ENCODE results near the gene AUTS2.

Gene AUTS2

DNA sequence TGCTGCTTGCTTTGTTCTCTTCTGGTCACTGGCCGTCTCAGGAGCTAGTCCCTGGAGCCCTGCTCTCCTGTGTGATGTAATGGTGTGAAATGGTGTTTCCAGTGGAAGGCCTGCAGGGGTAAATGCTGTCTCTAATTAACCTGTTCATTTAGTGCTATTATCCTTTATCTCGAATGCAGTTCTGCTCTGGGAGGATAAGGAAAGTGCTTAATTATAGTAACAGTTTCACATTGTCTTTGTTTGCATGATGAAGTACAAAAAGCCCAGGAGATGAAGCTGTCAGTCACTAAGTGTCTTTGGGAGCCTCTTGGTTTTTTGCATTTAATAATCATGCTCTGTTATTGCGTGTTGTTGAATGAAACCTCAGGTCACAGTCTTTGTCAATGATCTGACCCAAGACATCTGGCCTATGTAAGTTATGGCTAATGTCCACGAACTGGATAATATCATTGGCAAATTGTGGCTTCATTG lies 778.3 kb downstream of the AUTS2 start:
- DNase-seq = no peak

DNA sequence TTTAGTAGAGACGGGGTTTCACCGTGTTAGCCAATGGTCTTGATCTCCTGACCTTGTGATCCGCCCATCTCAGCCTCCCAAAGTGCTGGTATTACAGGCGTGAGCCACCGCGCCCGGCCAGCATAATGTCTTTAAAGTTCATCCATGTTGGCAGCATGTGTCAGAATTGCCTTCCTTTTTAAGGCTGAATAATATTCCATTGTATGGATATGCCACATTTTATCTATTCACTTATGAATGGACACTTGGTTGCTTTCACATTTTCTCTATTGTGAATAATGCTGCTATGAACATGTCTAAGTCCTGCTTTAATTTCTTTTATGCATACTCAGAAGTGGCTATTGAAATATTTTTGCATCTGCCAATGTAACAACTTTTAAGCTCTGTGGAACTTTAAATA lies 779.7 kb downstream of the AUTS2 start:
- no peak for DNase-seq

DNA sequence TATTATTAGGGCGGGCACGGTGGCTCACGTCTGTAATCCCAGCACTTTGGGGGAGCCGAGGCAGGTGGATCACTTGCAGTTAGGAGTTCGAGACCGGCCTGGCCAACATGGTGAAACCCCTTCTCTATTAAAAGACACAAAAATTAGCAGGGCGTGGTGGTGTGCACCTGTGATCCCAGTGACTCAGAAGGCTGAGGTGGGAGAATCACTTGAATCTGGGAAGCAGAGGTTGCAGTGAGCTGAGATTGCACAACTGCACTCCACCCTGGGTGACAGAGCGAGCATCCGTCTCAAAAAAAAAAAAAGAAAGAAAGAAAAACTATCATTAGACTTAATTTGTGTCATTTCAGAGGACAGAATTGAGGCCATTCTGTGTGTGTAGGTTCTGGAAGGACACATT lies 780.9 kb downstream of the AUTS2 start:
- DNase-seq = no peak

DNA sequence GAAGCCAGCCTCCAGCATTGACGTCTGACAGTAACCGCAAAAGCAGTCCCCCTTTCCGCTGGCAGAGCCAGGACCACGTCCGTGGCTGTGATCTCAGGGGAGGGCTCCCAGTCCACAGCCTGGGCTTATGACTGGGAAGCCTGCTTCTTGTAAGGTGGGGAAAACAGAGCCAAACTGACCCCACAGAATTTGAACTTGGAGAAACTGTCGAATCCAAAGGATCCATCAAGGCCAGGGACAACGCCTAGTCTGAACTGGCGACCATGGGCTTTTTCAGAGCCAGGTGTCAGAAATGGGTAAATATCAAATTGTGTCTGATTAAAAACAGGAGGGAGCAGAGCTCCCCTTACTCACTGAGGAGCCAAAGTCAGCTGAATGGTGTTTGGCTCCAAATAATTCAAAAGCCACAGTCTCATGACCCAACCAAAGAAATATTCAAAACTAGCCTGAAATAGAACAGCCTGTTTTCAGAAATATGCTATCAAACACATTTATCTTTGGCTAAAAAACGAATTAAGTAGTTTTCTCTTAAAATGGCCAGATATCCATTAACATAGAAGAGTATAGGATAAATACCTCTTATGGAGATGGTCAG lies 782.2 kb downstream of the AUTS2 start:
- no peak for DNase-seq

DNA sequence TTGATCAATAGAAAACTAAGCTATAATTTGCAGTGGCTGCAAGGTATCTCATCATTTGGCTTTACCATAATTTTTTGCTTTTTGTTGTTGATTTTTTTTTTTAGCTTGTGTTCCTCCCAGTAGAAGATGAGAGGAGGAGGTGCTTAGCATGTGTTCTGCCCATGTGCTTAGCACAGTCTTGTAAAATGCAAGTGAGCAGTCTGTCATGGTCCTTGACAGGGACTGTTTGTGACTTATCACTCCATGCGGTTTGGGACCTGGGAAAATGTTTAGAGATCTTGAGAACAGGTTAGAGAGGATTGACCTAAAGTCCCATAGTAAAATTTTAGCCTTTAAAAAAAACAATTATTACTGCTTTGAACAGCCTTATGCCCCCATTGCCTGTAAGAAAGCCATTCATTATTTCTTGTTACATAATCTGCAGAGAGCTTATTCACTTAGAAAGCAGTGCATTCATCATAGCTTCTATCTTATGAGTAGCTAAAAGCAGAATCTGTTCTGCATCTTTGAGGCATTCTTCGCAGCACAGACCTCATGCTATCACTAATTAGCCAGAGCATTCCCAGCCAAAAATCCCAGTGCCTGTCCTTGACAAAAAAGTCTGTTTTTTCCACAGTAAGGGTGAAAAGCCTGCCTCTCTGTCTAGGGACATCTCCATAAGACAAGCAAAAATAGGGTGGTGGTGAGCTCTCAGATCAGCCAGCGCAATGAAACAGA lies 784.9 kb downstream of the AUTS2 start:
- no peak for DNase-seq

DNA sequence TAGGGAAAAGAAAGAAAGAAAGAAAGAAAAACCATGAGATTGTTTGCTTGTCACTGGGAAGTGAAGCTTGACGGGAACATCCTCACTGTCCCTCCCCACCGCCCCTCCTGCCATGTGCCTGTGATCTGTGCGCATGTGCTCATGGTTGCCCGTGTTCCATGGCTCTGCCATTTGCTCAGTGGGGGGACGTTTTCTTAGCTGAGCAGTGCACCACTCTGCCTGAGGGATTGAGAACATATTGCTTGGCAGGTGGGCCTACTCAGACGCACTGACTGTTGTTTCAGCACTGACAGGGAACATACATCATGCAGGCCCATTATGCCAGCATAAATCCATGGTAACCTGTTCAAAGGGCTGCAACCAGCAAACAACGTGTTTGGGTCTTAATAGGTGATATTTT lies 785.7 kb downstream of the AUTS2 start:
- DNase-seq = no peak

DNA sequence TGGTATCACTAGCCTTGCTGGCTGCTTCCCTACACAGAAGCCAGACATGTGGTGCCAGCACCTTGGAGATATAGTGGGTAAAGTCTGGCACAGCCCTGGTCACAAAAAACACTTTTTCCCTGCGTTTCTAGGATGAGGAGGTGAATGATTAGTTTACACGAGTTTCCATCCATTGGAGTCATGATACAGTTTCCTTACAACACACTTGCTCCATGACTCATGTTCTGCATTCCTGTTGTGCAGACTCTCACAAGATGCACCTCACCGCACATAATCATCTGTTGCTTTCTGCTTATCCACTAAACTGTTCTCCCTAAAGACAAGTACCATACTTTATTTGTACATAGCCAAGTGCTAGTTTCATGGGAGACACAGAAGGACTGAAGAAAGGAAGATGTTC lies 786.6 kb downstream of the AUTS2 start:
- DNase-seq = no peak

DNA sequence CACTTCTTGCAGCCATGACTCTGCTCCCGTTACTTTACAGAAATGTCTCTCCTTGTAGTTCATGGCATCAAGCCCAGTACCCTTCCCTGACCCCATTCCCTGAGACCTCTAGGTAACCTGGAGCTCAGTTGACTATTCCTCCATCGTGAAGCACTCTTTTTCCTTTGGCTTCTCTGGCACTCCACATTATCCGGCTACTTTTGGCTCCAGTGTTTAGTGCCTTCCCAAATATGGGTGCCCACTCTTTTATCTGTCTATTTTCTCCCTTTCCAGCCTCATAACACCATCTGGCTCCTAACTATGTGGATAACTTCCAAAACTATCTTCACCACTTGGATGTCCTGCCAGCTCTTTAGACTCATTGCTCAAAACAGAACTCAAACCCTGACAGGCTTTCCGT lies 788.9 kb downstream of the AUTS2 start:
- DNase-seq = no peak

DNA sequence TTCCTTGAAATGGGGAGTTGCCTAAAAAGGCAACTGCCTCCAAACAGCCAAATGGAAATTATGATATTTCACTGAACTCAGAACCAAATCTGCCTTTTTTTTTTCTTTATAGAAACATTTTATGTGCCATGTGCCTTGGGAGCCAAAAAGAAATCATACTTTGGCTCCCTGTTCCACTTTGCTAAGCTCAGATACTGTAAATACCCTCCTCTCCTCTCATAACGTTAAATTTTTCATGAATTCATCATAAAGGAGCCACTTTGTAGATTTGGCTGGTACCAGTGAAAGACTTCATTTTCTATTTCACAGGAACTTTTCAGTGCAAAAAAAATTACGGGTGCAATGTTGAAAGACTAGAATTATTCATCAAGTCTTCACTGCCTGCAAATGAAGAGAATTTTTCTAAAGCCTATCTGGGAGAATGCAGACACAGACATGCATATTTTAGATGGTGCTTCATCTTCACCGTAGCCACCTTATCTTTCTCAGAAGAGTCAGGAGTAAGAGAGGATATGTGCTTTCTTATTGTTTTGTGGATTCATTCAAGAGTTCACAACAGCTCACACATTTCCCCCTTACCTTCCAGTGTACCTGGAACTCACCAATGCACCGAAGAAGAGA lies 791.4 kb downstream of the AUTS2 start:
- no peak for DNase-seq

DNA sequence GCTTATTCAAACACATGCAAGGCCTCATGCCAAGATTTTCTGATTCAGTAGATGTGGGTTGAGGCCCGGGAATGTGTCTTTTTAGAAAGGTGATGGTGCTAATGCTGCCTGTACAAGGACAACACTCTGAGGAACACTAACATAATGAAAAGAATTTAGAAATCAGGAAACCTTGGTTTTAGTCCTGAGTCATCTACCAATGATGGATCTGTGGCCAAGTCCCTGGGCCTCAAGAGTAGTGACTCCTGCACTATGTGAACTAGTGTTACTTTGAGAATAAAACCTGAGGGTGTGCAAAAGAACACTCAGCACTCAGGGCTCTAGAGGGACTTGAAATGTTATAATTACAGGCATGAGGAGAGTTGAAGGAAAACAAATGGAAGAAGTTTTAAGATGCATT lies 792.0 kb downstream of the AUTS2 start:
- no peak for DNase-seq

DNA sequence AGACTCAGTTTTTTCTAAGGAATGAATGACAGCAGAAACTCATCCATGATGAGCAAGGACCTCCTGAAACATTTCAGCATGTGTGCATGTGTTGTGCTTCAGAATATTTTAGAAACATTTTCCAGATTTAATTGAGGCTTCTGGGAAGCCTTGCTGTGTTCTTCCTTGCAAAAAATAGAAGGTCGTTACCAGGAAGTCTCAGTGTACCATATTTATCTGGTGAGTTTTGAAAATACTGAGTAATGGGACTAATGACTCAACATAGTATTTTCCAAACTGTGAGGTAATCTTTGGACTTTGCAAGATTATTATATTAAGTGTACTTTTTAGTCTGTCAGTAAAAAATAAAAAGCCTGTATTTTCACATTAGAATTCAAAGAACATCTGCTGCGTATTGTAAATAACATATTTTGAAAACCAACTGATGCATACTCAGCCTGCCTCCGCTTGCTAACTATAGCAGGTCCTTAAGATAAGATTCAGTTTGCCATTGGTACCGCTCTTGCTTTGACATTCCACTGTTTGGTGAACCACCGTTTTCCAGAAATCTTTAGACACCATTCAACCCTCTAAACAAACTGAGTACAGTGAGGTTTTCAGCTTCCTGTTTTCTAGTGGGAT lies 794.1 kb downstream of the AUTS2 start:
- DNase-seq = no peak

DNA sequence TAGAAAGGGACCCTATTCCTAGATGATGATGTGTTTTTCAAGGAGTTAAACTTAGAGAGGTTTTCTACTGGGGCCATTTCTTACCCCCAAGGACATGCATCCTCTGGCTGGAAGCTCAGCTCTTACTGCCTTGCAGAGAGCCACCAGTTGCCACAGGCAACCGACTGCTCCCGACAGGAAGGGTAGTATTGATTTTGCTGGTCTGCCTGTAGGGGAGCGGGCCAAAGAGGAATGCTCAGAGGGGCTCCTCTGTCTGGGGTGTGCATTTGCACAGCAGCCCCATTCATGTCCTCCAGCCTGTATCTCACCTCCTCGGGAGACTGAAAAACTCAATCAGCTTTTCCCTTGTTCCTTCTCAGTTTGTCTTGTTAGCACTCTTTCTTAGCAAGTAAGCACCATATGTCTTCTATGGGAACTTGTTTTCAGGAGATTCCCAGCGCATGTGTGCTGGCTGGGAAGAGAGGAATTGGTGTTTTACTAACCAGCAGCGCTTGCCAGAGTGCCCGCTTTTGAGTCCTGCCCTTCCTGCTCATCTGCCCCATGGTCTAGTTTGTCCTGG lies 794.7 kb downstream of the AUTS2 start:
- no peak for DNase-seq

DNA sequence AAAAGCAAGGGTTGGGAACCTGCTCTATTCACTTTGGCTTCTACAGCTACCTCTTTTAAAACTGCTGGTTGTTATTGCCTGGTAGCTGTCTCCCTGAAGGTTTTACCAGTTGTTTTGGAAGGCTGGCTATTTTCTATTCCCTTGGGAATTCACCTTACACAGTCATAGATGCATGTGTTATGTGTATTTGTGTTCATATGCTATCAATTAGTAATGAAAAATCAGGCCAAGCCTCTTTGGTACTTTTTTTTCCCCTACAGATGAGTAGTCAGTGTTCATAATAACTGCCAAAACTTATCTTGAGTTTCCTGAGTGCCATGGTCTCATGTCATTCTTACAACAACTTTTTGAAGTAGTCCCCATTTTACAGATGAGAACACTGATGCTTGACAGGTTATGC lies 795.7 kb downstream of the AUTS2 start:
- DNase-seq = no peak

DNA sequence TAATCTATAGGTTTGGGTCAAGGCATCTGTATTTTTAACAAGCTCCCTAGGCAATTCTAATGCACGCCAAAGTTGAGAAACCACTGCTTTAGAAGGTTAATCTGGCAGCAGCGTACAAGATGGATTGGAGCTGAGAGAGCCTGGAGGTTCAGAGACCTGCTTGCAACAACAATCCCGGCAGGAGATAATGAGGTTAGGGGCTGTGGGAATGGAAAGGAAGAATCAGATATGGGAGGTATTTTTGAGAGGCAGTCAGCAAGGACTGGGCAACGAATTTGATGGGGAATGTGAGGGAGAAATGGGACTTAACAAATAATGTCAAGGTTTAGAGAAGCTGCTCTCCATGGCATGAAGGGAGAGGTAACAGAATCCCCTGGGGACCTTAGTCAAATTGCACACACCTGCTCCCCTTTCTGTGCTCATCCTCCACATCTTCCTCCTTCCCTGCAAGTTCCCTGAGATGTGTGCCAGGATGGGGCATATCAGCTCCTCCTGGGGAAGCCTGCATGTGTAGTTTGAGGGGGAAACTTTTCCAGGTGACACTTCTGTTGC lies 802.6 kb downstream of the AUTS2 start:
- DNase-seq = no peak

DNA sequence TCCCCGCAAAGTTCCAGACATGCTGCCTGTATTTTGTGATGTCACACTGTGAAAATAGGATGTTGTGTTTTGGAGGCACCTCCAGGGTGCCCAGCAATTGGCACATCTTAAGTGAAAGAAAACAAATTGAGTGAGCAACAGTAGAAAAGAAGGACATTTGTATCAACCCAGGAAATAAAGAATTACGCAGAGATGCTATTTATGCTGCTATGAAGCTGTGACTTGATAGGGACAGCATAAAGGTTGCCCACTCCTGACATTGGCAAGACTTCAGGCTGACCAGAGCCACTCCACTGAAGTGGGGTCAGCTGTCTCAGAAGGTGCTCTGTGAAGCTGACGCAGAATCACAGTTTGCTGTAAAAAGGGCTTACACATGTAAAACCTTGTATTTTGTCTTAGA lies 803.8 kb downstream of the AUTS2 start:
- DNase-seq = no peak

DNA sequence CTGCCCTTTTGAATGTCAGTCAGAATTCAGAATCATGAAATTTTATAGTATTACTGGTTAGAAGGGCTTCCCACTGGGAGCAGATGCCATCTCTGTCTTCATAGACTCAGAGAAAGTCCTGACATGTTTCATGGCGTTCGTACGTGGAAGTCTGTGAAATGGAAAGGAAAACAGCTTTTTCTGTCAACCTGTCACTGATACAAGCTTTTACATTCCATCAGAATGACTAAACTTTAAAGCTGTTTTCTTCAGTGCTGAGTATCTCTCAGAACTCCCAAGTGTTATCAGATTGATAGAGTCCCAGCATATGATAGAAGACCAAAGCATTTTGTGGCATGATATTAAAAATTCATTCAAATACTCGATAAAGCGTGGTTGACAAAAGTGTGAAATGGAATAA lies 807.0 kb downstream of the AUTS2 start:
- DNase-seq = no peak

DNA sequence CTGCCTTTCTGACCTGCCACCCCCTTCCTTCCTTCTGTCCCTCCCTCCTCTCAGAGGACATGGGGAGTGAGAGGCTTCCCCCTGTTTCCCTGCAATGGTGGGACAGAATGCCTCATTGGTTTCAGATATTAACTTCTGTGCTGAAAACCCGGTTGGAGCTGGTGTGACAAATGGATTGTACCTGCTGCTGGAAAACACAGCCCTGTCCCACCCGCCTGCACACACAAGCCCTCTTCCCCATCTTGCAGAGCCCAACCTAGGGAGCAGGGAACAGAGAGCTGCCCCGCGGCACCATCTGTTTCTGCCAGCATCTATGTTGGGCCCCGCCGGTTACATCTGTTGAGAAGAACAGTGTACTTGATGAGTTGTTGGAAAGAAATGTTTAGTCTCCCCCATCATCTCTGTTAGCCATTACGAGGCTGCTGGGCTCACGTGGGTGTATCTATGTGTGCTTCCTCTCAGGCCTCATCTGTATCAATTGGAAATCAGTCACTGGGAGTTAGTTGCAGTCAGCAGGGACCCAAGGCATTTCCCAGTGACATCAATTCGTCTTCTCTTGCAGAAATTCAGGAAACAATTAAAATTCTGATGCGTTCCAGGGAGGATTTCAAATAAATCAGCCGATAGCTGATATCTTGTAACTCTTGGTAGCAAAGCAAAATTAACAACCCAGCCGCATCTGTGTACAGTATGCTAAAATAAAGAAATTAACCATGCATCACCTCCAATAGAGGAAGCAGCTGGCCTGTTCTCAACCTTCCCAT lies 808.1 kb downstream of the AUTS2 start:
- no peak for DNase-seq

DNA sequence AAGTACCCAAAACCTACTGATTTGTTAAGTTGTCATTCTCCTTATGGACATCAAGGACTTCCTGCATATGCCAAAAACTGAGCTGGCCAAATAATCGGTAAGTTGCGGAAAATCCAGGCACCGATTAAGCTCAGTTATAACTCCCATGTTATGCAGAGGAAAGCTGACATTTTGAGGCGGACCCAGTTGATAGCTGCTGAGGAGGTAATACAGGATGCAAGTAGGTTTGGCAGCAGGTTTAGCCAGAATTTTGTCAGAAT lies 808.6 kb downstream of the AUTS2 start:
- DNase-seq = no peak

DNA sequence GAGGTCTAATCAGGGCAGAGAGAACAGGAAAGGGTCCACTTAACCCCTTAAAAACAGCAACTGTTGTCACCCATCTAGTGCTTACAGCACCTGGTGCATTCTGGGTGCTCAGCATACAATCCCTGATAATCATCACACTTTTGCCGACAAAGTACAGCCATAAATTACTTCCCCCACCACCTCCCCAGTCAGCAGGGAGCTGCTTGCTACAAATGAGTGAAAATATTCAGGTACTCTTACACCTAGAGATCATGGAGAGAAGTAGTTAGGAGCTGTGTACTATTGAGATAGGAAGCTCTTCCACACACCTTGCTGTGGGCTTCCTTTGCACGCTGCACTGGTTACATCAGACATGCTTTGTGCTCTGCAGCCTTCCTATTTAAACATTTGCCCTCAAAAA lies 810.2 kb downstream of the AUTS2 start:
- no peak for DNase-seq

DNA sequence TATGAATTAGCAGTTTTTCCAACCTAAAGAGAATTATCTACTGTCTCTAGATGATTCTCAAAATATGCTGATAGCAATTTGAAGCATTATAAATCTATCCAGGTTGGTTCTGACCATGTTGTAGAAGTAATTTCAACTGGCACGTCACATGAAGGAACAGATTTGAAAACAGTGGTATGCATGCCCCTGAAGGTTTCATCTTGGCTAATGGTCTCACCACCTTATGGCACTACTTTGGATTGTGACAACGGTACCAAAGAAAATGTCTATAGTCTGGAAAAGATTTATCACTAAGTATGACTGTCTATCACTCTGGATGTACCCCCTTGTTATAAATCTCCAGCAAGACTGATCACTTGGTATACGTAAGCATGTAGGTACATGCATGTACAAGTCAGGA lies 810.6 kb downstream of the AUTS2 start:
- no peak for DNase-seq

DNA sequence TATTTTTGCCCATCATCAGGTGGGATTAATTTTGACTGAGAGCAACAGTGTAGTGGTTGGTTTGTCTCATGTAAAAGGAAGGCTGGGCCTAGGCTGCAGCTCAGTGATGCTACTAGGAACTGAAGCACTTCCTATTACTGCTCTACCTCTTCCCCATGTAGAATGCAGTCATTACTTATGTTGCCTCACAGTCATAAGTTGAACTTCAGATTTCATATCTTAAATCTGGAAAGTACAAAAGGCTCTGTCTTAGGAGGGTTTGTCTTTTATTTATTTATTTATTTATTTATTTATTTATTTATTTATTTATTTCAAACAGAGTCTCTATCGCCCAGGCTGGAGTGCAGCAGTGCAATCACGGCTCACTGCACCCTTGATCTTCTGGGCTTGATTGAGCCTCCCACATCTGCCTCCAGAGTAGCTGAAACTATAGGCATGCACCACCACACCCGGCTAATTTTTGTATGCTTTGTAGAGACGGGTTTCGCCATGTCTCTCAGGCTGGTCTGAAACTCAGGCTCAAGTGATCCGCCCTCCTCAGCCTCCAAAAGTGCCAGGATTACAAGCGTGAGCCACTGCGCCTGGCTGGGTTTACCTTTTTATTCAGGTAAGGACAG lies 812.0 kb downstream of the AUTS2 start:
- DNase-seq = no peak

DNA sequence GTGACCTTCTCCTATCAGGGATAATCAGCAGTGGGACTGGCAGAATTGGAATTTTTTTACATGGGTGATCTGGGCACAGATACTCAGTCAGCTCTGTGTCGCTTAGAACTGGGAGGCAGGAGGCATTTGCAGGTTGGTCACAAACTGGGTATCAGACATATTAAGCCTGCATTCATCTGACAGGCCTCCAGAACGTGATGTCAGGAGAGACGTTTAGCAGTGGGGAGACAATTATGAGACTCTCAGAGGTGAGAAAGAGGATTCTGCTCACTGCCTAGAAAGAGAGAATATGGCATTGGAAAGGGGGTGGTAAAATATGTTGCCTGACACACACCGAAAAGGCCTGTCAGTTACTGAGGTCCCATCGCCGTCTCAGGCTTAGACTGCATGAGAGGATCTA lies 816.1 kb downstream of the AUTS2 start:
- no peak for DNase-seq

Measured in CD4-positive, alpha-beta T cell treated with Interleukin-10 for 1 hour (primary cell).